ENCODE data around the gene ADPRHL1.

- TF ChIP-seq CTCF (IDR thresholded peaks at IDR 0.05) (no peak), POLR2A (IDR thresholded peaks at IDR 0.05) (no peak)
Observed at GRCh38 chr13:113499936-113500335, 46.6 kb upstream of the ADPRHL1 start.
